AG04450 (cell line): ENCODE measurements around the gene C2CD4C. TPM values are rescaled to one million over a fixed set of nuclear protein-coding genes. Genes with fewer than 3 reads are reported as not detected.
"Not testable (repeated sequence)": the region's sequence is repeated elsewhere in the genome, so short reads cannot be mapped to it uniquely, and the experiment has no call there.

Experiments
- CTCF ChIA-PET: fragments of 300-600, 350-600 bp; formaldehyde crosslinking; extraction: SDS; loops from one replicate; lab custom pipeline; 2022; ENCODE audit warnings: antibody characterized with exemption, inconsistent platforms; lab: Charles Lee
- POLR2A ChIA-PET: fragments of 350-600 bp; formaldehyde crosslinking; extraction: SDS; loops from one replicate; lab custom pipeline; 2021; ENCODE audit warnings: antibody characterized with exemption, inconsistent platforms; lab: Yijun Ruan, JAX
- DNase-seq: peaks from one replicate; pipeline ENCODE4 v3.0.0-alpha.2; 2011; ENCODE audit warnings: low read depth, low spot score
- H3K27ac ChIP-seq: one replicate; pipeline ENCODE4 v1.5.1; 2012; ENCODE audit warnings: low read depth, low read length, control low read depth
- H3K27me3 ChIP-seq: one replicate; pipeline ENCODE4 v1.6.0; 2012; ENCODE audit warnings: low read length; ENCODE audit not compliant: control insufficient read depth, insufficient read depth
- H3K4me3 ChIP-seq: 2 replicates; pipeline ENCODE4 v1.5.1; 2011; ENCODE audit warnings: mild to moderate bottlenecking, low read depth, low read length, control low read depth
- H3K9me3 ChIP-seq: 2 replicates; pipeline ENCODE4 v1.5.1; 2012; ENCODE audit warnings: low read length; ENCODE audit not compliant: control insufficient read depth, insufficient read depth
- CTCF ChIP-seq: IDR thresholded peaks from 2 replicates; pipeline ENCODE4 v1.5.1; 2011; ENCODE audit warnings: low read depth, low read length, control low read depth, inconsistent platforms
- polyA plus RNA-seq: library from polyadenylated mRNA; depleted of rRNA; stranded (reverse); fragments of >200 nt; gene quantifications from 2 replicates; pipeline ENCODE4 v1.2.3, GENCODE V29; 2011

Gene C2CD4C
- polyA plus RNA-seq, 1 experiment: 0.05 TPM

GRCh38 chr19:397941-398706 lies 10.8 kb downstream of the C2CD4C start:
- H3K27me3 ChIP-seq: peaks cover 1% of the 10 kb centered on the region
- no peak for TF ChIP-seq CTCF
- H3K27ac ChIP-seq: no peak overlapping the region
- ChIA-PET POLR2A (no interaction called here), CTCF (no interaction called here)
- no peak overlapping the region for H3K4me3 ChIP-seq
- DNase-seq: no peak
- peaks cover 56% of the 10 kb centered on the region for H3K9me3 ChIP-seq

DNA sequence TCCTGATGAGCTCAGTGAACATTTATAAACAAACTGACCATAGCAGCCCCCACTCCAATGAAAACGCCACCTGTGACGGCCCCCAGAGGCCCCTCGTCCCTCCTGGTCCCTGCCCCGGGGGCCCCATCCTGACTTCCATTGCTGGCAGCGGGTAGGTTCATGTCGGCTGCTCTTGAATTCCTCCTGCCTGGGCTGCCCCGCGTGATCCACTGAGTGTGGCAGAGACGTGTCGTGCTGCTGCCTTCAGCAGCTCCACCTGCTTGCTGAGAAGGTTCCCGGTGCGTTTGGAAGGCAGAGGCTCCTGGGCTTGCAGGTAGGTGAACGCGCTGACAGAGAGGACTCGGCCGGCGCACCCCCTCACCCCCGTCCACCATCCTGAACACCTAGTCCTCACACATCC lies 11.6 kb downstream of the C2CD4C start:
- no peaks in the 10 kb centered on the region for H3K27me3 ChIP-seq
- peaks cover 61% of the 10 kb centered on the region for H3K9me3 ChIP-seq
- H3K27ac ChIP-seq: no peak overlapping the region
- POLR2A ChIA-PET: no interaction called here
- TF ChIP-seq CTCF: no peak
- CTCF ChIA-PET: no interaction called here
- no peak overlapping the region for H3K4me3 ChIP-seq
- no peak for DNase-seq

DNA sequence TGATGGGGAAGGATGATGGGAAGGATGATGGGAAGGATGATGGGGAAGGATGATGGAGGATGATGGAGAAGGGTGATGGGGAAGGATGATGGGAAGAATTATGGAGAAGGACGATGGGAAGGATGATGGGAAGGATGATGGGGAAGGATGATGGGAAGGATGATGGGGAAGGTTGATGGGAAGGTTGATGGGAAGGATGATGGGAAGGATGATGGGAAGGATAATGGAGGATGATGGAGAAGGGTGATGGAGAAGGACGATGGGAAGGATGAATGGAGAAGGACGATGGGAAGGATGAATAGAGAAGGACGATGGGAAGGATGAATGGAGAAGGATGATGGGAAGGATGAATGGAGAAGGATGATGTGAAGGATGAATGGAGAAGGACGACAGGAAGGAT lies 13.5 kb downstream of the C2CD4C start:
- no peak overlapping the region for H3K27ac ChIP-seq
- H3K27me3 ChIP-seq: no peaks in the 10 kb centered on the region
- ChIA-PET CTCF (no interaction called here), POLR2A (no interaction called here)
- H3K9me3 ChIP-seq: peaks cover 65% of the 10 kb centered on the region
- no peak for DNase-seq
- H3K4me3 ChIP-seq: no peak overlapping the region
- no peak for TF ChIP-seq CTCF

- DNase-seq, POLR2A ChIA-PET, H3K4me3 ChIP-seq, CTCF ChIA-PET, H3K27me3 ChIP-seq, H3K27ac ChIP-seq: not testable (repeated sequence)
- peaks cover 67% of the 10 kb centered on the region for H3K9me3 ChIP-seq
Measured at GRCh38 chr19:394857-395256, 14.1 kb downstream of the C2CD4C start.

DNA sequence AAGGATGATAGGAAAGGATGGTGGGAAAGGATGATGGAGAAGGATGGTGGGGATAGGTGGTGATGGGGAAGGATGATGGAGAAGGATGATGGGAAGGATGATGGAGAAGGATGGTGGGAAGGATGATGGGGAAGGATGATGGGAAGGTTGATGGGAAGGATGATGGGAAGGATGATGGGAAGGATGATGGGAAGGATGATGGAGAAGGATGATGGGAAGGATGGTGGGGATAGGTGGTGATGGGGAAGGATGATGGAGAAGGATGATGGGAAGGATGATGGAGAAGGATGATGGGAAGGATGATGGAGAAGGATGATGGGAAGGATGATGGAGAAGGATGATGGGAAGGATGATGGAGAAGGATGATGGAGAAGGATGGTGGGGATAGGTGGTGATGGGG lies 15.4 kb downstream of the C2CD4C start:
- H3K4me3 ChIP-seq, DNase-seq, H3K27ac ChIP-seq, CTCF ChIA-PET, H3K27me3 ChIP-seq, POLR2A ChIA-PET: not testable (repeated sequence)
- peaks cover 58% of the 10 kb centered on the region for H3K9me3 ChIP-seq

DNA sequence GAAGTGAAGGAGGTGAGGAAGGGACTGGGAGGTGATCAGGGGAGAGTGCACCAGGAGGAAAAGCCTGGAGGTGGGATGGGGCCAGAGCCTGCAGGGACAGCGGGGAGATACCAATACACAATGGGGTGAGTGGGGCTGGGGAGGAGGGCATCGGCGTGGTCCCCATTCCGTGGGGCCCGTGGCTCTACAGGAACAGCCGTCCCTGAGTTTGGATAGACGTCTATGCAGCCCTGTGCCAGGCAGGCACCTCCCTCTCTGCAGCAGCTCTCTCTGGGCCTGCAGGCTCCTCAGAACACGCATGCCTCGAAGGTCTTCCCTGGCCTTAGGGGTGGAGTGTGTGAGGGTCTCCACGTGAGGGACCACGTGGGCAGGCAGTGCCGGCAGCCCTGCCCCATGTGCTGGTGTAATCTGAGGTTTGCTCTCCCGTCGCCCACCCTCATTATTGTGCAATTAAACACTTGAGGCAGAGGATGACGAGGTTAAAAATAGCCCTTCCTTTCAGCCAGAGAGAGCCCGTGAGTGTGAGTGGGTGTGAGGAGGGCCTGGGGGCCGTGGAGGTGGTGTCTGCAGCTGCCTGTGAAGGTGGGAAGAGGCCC lies 16.5 kb downstream of the C2CD4C start:
- Histone ChIP-seq H3K4me3 (no peak overlapping the region), H3K27me3 (no peaks in the 10 kb centered on the region), H3K27ac (no peak overlapping the region), H3K9me3 (peaks cover 47% of the 10 kb centered on the region)
- ChIA-PET CTCF (interaction anchor here (0.5 kb wide), 1 partner anchor 10 kb away, joined by 3 read pairs; no protein-coding TSS in a partner anchor), POLR2A (no interaction called here)
- TF ChIP-seq CTCF: no peak
- DNase-seq: no peak
